ENCODE measurements around the gene GDPD4. TPM values are rescaled to one million over a fixed set of nuclear protein-coding genes. Genes with fewer than 3 reads are reported as not detected.

The GDPD4 gene
- total RNA-seq, 4 donors from 2014 or later, result not detected

DNA sequence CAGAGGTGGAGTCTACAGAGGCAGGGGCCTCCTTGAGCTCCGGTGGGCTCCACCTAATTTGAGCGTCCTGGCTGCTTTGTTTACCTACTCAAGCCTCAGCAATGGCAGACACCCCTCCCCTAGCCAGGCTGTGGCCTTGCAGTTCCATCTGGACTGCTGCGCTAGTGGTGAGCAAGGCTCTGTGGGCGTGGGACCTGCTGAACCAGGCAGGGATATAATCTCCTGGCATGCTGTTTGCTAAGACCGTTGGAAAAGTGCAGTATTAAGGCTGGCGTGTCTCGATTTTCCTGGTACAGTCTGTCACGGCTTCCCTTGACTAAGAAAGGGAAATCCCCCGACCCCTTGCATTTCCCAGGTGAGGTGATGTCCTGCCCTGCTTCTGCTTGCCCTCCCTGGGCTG lies 77.7 kb downstream of the GDPD4 start:
- no peak for TF ChIP-seq POLR2AphosphoS5 (IDR thresholded peaks at IDR 0.05)
- TF ChIP-seq, protein P1, sequence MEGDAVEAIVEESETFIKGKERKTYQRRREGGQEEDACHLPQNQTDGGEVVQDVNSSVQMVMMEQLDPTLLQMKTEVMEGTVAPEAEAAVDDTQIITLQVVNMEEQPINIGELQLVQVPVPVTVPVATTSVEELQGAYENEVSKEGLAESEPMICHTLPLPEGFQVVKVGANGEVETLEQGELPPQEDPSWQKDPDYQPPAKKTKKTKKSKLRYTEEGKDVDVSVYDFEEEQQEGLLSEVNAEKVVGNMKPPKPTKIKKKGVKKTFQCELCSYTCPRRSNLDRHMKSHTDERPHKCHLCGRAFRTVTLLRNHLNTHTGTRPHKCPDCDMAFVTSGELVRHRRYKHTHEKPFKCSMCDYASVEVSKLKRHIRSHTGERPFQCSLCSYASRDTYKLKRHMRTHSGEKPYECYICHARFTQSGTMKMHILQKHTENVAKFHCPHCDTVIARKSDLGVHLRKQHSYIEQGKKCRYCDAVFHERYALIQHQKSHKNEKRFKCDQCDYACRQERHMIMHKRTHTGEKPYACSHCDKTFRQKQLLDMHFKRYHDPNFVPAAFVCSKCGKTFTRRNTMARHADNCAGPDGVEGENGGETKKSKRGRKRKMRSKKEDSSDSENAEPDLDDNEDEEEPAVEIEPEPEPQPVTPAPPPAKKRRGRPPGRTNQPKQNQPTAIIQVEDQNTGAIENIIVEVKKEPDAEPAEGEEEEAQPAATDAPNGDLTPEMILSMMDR (IDR thresholded peaks at IDR 0.05), result no peak
- no peak for TF ChIP-seq EP300 (IDR thresholded peaks at IDR 0.05)
- TF ChIP-seq POLR2A (IDR thresholded peaks at IDR 0.05), result no peak
- no peaks in the 10 kb centered on the region for H3K36me3 ChIP-seq
- DNase-seq (ENCODE audit: low spot score in 2 of 2), result no peak
- 66% methylated on average over 7 of the region's 9 CpGs for WGBS
- H3K4me1 ChIP-seq, result no peaks in the 10 kb centered on the region
- no peak overlapping the region for H3K27ac ChIP-seq
- no peaks in the 10 kb centered on the region for H3K27me3 ChIP-seq
- no peaks in the 10 kb centered on the region for H3K9me3 ChIP-seq
- no peak overlapping the region for H3K4me3 ChIP-seq

DNA sequence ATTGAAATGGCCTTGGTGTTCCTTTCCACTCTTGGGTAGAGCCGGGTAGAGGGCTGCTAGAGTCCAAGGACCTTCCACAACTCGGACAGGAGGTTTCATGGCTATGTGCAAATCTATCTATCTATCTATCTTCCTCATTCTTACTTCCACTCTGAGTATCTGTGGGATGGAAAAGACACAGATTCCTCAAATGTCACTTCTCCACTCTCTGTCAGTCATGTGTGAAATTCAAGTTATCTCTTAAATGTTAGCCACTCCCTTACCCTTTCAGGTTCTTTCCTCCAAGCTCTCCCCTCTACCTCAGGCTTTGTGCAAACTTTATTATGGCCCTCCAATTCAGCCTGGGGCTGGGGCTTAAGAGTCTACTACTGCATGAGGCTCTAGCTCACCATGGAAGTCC lies 84.3 kb downstream of the GDPD4 start:
- WGBS, result 89% methylated on average over 2 of the region's 2 CpGs
- no peak for DNase-seq (ENCODE audit: low spot score in 2 of 2)
- Histone ChIP-seq H3K9me3 (no peaks in the 10 kb centered on the region), H3K36me3 (no peaks in the 10 kb centered on the region), H3K27me3 (no peaks in the 10 kb centered on the region), H3K4me1 (no peaks in the 10 kb centered on the region), H3K4me3 (no peak overlapping the region), H3K27ac (no peak overlapping the region)
- no peak for TF ChIP-seq POLR2AphosphoS5 (IDR thresholded peaks at IDR 0.05)
- TF ChIP-seq EP300 (IDR thresholded peaks at IDR 0.05), result no peak
- TF ChIP-seq, protein P1 (IDR thresholded peaks at IDR 0.05), result no peak
- no peak for TF ChIP-seq POLR2A (IDR thresholded peaks at IDR 0.05)

DNA sequence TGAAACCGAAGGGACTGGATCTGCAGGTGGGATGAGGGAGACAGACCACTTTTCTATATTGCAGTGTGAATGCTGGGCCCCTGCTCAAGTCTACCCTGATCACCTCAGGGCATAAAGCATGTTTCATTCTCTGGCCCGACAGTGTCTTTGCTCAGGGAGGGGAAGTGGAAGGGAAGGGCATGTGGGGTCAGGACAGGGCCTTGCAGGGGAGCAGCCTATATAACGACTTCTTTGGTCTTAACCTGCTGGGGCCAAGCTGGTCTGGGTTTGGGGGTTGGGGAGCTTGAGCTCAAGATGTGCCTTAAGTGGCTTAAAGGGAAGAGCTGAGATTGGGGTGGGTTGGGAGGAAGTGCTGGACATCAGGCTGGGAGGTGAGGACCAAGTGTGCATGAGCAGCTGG lies 86.4 kb downstream of the GDPD4 start:
- Histone ChIP-seq H3K9me3 (no peaks in the 10 kb centered on the region), H3K4me3 (no peak overlapping the region), H3K27me3 (no peaks in the 10 kb centered on the region), H3K27ac (no peak overlapping the region), H3K4me1 (no peaks in the 10 kb centered on the region), H3K36me3 (no peaks in the 10 kb centered on the region)
- DNase-seq (ENCODE audit: low spot score in 2 of 2), result no peak
- TF ChIP-seq POLR2AphosphoS5 (IDR thresholded peaks at IDR 0.05) (no peak), POLR2A (IDR thresholded peaks at IDR 0.05) (no peak), EP300 (IDR thresholded peaks at IDR 0.05) (no peak)
- TF ChIP-seq, protein P1 (IDR thresholded peaks at IDR 0.05), result no peak
- 74% methylated on average over 3 of the region's 3 CpGs for WGBS

DNA sequence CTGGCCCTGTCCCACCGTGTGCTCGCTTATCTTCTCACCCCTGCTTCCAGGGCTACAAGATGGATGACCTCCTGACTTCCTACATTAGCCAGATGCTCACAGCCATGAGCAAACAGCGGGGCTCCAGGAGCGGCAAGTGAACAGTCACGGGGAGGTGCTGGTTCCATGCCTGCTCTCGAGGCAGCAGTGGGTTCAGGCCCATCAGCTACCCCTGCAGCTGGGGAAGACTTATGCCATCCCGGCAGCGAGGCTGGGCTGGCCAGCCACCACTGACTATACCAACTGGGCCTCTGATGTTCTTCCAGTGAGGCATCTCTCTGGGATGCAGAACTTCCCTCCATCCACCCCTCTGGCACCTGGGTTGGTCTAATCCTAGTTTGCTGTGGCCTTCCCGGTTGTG lies 86.9 kb downstream of the GDPD4 start:
- Histone ChIP-seq H3K4me1 (no peaks in the 10 kb centered on the region), H3K9me3 (no peaks in the 10 kb centered on the region), H3K4me3 (no peak overlapping the region), H3K27ac (no peak overlapping the region), H3K27me3 (no peaks in the 10 kb centered on the region), H3K36me3 (no peaks in the 10 kb centered on the region)
- peak in 1 of 2 donors; percentile 49 for DNase-seq (ENCODE audit: low spot score in 2 of 2)
- TF ChIP-seq EP300 (IDR thresholded peaks at IDR 0.05), result no peak
- TF ChIP-seq, protein P1 (IDR thresholded peaks at IDR 0.05), result no peak
- no peak for TF ChIP-seq POLR2A (IDR thresholded peaks at IDR 0.05)
- 87% methylated on average over 5 of the region's 9 CpGs for WGBS

DNA sequence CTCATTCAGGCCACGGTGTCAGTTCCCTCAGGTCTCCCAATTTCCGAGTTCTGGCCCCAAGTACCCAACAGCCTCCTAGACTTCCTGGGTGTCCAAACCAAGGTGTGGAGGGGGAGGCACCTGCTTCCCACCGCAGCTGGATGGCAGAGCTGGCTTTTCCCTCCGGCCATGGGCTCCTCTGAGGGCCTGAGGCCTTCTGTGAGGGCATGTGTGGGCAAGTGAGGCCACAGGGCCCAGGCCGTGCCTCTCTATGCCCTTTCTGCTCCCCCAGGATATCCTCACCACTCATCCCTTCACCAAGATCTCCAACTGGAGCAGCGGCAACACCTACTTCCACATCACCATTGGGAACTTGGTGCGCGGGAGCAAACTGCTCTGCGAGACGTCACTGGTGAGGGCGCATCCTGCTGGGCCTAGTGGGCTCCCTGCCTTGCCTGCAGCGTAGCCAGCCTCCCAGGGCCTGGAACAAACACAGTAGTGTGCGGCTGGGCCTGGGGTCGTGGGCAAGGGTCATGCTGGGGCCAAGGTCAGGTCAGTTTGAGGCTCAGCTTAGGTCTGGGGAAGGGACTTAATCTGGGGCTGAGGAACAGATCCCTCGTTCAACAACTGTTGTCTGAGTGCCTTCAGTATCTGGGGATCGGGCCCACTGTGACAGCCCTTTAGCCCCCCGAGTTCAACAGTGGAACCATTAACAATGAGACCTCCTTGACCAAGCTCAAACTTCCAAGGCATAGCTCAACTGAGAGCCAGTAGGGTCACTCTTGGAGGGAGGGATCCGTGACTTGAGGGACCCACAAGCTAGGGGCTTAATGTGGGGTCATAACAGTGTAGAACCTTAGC lies 87.7 kb downstream of the GDPD4 start:
- no peak for DNase-seq (ENCODE audit: low spot score in 2 of 2)
- no peak for TF ChIP-seq EP300 (IDR thresholded peaks at IDR 0.05)
- TF ChIP-seq, protein P1 (IDR thresholded peaks at IDR 0.05), result no peak
- no peak overlapping the region for H3K27ac ChIP-seq
- no peaks in the 10 kb centered on the region for H3K27me3 ChIP-seq
- H3K4me3 ChIP-seq, result no peak overlapping the region
- no peaks in the 10 kb centered on the region for H3K9me3 ChIP-seq
- no peaks in the 10 kb centered on the region for H3K4me1 ChIP-seq
- WGBS, result 95% methylated on average over 11 of the region's 18 CpGs
- no peaks in the 10 kb centered on the region for H3K36me3 ChIP-seq
